Kidney capillary endothelial cell (primary cell): ENCODE data around the gene SMAD3.
"Not testable (repeated sequence)": the region's sequence is repeated elsewhere in the genome, so short reads cannot be mapped to it uniquely, and the experiment has no call there.

ENCODE experiments used
- DNase-seq: peaks from one replicate; pipeline ENCODE4 v3.0.0-alpha.2; 2018; ENCODE audit warnings: low spot score

SMAD3 gene

DNA sequence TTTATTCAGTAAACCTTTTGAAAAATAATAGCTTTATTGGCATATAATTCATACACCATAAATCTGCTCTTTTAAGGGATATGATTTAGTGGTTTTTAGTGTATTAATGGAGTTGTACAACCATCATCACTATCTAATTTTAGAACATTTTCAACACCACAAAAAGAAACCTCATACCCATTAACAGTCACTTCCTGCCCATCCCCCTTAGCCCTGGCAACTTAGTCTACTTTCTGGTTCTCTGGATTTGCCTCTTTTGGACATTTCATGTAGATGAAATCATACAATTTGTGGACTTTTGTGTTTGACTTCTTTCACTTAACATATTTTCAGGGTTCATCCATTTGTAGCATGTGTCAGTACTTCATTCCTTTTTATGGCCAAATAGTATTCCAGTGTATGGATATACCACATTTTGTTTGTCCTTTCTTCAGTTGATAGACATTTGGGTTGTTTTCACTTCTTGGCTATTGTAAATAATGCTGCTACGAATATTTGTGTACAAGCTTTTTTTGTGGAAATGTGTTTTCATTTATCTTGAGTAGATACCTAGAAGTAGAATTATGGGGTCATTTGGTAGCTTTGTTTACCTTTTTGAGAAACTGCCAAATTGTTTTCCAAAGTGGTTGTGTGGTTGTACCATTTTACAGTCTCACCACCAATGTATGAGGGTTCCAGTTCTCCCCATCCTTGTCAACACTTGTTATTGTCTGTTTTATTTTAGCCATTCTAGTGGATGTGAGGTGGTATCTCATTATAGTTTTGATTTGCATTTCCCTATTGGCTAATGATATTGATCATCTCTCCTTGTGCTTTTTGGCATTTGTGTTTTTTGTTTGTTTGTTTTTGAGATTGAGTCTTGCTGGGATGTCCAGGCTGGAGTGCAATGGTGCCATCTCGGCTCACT is 45.8 kb downstream of the SMAD3 start:
- no peak for DNase-seq

DNA sequence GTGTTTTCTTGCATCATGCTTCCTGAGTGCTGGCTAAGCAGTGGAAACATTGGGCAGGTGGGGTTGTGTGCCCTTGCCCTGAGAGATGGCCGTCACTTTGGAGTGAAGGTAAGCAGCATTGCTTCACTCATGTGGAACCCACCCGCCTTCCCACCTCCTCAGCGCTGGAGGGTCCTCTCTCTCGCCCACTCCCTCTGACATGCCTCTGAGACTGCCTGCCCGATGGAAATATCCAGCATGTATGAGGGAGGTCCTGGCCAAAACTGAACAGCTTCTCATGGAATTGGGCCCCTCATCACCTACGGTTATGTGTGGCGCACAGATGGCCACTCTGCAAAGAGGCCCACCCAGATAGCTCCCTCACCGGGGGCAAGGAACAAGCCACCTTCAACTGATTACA is 48.6 kb downstream of the SMAD3 start:
- no peak for DNase-seq

DNA sequence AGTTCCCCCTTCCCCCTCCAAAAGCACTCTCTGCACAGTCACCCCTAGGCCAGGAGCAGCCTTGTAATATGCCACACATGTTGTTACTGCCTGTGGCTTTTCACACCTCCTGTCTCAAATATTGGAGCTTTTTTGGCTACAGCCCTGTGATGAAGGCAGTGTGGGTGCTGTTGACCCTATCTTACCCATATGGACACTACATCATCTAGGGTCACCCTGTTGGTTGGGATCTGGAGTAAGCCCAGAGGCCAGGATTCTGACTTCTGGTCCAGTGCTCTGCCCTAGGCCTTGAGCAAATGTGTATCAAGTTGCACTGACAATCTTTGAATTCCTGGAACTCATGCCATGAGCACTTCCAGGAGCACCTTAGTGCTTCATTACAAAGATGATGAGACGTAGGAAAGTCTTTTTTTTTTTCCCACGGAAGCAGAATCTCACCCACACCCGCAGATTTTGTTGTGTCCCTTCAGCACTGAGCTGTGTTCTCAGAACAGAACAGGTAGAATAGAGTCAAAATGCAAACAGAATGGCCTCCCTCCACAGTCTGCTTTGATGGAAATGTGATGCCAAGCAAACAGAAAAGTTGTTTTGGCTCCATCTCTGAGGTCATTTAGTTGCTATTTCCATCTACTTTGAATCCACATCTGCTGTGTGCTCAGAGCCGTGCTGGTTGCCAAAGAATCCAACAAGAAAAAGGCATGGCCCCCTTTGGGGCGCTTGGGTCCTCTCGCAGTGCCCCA is 49.6 kb downstream of the SMAD3 start:
- DNase-seq: no peak

DNA sequence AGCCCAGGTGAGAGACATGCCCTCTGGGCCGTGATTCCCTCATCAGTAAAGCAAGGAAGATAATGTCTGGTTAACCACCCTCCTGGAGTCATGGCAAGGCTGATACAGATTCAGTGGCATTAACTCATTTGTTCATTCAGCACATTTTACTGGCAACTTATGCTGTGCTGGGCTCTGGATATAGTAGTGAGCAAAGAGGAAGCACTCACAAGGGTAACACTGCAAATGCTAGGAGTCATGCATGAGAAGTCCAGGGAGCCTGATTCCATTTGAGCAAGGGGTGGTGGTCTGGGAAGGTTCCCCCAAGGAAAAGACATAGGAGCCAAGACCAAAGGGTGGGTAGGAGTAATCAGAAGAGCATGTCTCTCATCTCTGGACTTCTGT is 50.2 kb downstream of the SMAD3 start:
- DNase-seq: no peak

DNA sequence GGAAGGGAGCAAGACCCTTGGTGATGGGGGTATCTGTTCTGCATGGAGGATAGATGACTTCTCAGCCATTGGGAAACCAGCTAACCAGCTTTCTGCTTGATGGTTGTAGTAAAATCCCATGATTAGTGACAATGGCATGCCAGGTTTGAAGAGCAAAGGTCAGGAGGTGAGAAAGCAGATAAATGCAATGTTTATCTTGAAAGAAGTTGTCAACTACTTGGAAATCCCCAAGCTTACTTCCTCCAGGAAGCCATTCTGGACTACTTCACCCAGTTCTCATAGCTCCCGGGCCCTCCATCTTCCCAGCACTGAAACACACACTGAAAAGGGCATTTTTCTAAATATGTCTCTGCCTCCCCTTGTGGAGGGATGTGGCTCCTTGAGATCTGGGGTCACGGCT is 51.3 kb downstream of the SMAD3 start:
- DNase-seq: no peak

DNA sequence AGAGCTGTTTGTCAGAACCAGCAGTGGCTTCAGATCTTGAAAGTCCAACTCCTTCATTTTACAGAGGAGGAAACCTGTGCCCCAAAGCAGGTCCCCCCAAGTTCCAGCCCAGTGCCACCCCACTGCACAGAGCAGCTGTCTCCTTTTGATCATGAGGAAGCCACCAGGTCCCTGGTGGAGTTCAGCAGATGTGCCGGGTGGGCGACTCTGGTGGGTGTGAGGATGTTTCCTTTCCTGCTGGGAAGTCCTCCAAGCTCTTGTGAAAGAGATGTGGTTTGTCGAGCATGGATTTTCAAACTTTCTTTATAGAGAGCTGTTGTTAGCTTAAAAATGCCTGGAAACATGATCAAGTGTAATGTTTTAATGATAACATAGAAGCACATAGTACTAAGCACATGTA is 52.0 kb downstream of the SMAD3 start:
- no peak for DNase-seq

DNA sequence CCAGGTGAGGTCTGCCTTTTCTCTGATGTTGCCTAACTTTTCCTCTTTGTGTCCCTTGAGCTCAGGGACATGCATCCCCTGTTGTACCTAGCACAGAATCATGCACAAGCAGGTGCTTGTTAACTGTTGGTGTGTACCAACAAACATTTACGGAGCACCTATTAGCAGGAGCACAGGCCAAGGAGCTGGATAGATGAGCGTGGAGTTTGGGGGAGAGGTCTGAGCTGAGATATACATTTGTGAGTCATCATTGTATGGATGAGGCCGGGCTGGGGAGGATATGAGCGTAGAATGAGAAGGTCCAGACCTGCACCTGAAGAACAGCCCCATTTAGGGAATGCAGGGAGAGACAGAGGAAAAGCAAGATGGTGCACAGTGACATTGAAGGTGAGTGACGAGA is 53.4 kb downstream of the SMAD3 start:
- DNase-seq: no peak

DNA sequence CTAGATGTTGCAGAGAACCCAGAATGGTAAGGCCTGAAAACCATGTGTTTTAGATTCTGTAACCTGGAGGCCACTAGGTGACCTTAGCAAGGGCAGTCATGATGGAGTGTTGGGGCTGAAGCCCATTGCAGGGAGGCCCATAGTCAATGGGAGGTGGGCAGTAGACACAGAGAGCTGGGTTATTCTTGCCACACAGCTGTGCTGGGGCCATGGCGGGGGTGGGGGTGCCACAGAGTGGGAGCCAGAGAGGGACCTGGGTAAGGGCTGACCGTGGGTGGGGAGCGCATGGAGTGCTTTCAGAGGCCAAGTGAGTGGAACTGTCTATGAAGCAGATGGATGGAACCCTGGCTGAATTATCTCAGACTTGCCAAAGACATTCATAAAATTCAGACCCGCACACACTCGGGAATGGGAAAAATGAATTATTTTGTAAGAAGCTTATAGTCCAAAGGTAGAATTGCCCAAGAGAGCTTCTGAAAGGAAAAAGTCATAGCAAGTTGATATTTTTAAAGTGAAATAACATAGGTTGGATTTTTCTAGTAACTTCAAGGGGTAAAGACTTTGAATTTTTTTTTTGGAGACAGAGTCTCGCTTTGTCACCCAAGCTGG is 53.9 kb downstream of the SMAD3 start:
- DNase-seq: no peak

DNA sequence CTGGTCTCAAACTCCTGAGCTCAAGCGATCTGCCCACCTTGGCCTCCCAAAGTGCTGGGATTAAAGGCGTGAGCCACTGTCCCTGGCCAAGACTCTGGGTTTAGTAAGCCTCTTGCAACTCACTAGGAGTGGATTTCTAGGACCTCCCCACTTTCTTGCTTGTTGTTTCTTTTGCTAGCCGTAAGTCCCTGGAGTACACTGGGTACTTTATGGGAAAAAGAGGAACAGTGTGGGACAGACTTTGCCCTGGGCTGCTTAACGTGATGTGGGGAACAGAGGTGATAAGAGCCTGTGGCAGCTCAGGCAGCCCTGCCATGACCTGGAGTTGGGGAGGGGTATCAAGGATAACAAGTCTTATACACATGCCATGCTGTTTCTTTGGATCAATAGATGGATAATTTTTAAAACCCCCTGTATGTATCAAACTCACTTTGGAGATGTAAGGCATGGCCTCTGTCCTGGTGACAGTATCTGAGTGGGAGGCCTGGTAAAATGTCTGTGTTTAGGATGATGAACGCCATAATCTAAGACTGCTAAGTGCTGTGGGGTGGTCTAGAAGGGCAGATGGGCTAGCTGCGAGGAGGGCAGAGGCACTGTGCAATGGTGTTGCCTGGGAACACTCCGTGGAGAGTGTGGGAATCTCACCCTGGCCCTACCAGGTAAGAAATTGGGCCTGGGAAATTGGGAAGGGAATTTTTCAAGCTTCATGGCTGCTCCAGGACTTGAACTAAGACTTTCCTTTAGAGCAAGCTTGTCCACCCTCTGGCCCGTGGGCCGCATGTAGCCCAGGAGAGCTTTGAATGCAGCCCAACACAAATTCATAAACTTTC is 54.8 kb downstream of the SMAD3 start:
- no peak for DNase-seq

DNA sequence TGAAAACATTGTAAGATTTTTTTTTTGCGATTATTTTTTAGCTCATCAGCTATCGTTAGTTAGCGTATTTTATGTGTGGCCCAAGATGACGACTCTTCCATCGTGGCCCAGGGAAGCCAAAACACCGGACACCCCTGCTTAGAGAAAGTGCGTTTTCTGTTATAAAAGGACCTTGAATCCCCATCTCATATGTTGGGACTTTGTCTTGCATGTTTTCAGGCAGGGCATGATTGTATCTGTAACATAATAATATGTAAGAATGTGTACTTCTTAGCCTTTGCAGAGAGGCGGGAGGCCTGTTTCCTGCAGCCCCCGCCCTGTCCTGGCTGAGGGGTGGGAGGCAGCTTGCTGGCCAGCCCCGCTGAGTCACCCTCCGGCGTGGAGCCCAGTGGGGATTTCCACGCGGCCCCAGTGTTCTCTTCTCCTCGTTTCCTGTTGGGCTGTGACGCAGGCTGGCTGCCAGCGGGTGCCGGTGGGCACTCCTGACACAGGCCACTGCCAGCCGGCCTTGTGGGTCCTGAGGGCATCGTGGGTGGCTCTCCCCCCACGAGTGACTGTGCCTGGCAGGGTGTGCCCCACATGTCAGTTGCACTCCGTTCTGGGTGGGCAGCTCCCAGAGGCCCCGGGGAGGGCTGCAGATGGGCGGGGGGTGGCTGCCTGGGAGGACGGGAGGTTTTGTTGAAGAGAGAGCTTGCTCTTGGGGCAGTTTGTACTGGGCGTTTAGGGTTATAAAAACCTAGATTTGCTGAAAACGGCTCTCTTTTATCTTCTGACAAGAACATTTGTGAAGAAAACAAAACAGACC is 55.6 kb downstream of the SMAD3 start:
- DNase-seq: peak; percentile 66

DNA sequence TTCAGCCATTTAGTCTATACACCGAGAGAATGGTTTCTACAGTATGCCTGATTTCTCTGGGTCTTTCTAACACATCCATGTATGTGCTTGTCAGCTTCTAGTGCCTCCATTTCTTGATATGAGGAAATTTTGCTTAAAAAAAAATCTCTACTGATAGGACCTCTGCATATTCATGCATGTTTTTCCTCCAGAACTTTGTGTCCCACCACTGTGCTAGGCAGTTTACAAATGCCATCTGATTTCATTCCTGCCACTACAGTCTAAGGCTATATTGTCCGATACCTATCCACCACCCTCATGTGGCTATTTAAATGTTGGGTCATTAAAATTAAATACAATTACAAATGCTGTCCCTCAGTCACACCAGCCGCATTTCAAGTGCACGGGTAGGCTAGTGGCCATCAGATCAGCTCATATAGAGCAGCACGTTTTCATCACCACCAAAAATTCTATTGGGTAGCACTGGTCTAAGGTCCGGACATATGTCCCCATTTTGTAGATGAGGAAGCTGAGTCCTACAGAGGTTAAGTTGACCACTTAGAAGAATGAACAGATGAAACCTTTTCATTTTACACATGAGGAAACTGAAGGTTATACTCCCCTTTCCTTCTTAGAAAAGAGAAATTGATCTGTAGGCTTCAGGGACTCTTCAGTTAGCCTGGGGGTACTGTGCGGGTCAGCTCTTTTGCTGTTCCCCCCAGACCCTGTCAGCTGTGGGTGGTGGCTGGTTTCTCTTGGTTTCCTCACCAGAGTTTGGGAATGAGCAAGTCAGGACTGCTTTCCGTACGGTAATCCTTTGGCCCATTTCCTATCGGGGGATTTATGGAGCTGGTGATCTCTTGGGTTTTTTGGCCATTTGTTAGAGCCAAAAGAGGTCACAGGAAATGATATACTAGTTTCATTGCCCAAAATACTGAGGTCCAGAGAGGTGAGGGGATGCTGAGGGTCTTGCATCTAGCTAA is 56.5 kb downstream of the SMAD3 start:
- DNase-seq: no peak

DNA sequence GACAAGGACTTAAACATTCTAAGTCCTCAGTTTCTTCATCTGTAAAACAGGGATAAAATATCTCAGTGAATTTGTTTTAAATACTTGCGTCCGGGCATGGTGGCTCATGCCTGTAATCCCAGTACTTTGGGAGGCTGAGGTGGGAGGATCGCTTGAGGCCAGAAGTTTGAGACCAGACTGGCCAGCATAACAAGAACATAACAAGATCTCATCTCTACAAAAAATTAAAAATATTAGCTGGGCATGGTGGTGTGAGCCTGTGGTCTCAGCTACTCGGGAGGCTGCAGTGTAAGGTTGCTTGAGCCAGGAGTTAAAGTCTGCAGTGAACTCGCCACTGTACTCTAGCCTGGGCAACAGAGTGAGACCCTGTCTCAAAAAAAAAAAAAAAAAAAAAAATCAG is 57.4 kb downstream of the SMAD3 start:
- not testable (repeated sequence) for DNase-seq

DNA sequence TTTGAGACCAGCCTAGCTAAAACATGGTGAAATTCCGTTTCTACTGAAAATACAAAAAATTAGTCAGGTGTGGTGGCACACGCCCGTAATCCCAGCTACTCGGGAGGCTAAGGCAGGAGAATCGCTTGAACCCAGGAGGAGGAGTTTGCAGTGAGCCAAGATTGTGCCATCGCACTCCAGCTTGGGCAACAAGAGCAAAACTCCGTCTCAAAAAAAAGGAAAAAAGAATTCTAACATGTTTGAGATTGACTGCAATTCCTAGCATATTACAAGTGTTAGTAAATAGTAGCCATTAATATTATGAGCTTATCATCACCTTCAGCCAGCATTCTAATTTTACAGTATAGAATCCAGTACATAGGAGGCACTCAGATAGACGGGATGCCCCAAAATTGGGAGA is 57.9 kb downstream of the SMAD3 start:
- DNase-seq: not testable (repeated sequence)

DNA sequence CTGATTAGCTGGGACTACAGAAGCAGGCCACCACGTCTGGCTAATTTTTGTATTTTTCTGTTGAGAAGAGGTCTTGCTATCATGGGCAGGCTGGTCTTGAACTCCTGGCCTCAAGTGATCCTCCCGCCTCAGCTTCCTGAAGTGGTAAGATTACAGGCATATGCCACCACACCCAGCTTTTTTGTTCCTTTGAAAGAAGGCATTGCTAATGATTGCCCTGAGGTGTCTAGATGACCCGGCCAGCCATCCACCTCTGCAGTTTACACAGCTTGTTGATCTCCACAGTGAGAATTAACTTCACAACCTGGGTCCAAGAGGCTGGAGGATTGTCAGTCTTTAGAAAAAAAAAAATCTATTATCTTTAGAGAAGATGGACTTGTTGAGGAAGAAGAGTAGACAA is 58.7 kb downstream of the SMAD3 start:
- no peak for DNase-seq

DNA sequence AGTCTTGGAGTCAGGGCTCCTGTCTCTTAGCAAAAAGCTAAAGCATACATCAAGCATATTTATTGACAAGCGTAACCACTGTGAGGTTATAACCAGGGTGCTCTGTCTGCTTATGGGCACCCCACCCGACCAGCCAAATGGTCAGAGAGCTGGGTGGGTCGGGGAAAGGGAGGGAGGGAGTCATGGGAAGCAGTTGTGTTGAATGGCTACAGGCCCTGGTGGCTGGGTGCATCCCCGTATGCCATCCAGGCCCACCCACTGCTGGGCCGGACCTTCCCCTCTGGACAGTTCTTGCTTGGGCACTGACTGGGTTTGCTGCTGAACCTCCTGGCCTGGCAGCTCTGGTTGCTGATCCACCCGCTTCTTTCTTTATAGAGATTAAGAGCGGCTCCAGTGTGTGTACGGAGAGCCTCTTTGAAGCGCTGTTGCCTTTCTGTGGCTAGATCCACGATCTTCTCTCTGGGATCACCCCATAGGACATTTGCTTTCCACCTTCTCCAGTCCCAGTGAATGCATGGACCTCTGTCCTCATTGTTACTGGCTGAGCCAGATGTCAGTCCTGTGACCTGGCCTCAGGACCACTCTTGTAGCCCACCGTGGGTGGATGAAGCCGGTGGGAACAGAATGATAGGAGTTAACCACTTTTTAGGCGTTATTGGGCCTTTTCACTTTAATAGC is 59.6 kb downstream of the SMAD3 start:
- no peak for DNase-seq

DNA sequence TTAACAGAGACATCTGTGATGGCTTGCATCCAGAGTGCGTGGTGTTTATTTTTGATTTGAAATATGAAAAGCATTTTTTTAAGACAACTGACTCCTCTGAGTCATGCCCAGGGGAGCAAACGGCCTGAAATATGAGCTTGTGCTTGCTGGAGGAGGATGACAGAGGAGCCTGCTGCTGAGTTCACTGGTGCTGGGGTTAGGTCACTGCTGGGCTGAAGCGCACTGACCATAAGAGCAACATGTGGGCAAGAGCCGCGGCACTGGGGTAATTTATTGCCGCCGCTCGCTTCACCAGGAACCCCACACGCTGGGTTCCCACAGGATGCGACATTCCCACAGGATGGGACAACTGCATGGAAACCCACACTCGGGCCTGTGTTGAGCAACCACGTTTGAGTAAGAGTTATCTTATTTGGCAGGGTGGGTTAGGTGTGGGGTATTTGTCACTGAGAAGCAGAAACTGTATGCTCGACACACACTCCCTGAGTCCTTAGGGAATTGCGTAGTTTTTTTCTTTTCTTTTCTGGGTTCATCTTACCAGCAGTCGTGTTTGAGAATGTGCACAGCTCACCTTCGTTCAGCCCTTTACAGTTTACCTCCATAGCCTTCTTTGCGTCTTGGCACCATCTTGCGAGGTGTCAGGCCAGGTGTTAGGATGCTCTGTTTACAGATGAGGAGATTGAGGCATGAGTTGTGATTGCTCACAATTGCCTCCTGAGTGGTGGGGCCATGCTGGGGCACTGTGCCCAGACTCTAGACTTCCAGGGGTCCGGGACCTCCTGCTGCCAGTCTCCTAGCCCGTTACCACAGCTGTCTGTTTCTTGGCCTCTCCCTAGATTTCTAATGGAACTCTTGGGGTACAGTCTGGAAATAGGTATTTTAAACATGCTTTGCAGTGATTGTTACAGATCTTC is 60.4 kb downstream of the SMAD3 start:
- no peak for DNase-seq

DNA sequence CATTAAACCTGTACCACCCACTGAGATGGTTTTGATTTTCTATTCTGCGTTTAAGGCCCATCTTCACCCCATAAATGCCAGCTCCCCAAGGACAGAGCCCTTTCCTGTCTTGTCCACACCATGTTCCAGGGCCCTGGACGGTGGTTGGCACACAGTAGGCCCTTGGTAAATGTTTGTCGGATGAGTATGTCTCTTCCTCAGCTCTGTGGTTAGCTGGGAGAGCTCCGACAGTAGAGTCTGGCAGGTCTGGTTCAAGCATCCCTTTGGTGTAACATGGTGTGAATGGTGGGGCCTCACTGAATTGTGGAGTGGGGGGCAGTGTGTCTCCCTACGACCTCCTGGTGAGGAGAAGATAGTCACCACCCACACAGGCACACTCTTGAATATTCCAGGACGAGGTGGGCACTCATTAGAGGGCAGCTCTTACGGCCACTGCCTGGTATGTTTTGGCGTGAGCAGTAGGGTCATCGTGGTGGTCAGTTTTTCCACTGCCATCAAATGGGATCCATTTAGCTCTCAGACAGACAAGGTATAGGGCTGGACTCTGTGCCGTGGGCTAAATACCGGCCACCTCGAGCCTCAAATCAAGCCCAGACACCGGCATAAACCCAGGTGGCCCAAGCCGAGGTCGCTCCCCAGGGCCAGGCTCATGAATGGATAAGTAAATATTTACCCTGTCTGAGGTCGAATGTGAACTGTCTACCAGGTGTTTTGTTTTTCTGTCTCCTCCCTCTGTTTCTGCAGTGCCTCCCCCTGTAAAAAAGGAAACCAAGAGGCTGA is 61.3 kb downstream of the SMAD3 start:
- DNase-seq: no peak

DNA sequence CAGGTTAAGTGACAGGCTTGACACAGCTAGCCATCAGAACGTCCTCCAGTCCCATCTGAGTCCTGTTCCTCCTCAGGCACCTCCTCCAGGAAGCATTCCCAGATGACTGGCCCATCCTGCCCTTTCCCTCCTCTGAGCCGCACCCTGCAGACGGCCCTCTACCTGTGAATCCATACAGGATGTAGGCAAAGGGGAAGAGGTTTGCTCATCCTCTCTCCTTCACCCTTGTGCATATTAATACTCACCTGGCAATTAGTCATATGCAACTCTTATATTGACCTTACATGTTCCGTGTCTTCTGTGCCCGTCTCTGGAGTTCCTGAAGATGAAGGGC is 61.9 kb downstream of the SMAD3 start:
- no peak for DNase-seq
